SK-N-DZ (cell line): Measurements from ENCODE around the gene PCK2.

ENCODE experiments used
- DNase-seq: peaks from one replicate; pipeline ENCODE4 v3.0.0-alpha.2; 2015; ENCODE audit warnings: low spot score

The PCK2 gene

GRCh38 chr14:24150993-24151392, 56.9 kb downstream of the PCK2 start:
- no peak for DNase-seq

GRCh38 chr14:24151404-24152080, 57.4 kb downstream of the PCK2 start:
- DNase-seq: no peak
